CD4-positive, alpha-beta T cell treated with Interleukin-4 for 1 hour (primary cell): ENCODE data around the gene PRXL2B.
"Not testable (repeated sequence)": the region's sequence is repeated elsewhere in the genome, so short reads cannot be mapped to it uniquely, and the experiment has no call there.

ENCODE experiments used
- DNase-seq, 2 donors: peaks; one replicate each; pipeline ENCODE4 v3.0.0-alpha.2; 2020 to 2022

The PRXL2B gene

DNA sequence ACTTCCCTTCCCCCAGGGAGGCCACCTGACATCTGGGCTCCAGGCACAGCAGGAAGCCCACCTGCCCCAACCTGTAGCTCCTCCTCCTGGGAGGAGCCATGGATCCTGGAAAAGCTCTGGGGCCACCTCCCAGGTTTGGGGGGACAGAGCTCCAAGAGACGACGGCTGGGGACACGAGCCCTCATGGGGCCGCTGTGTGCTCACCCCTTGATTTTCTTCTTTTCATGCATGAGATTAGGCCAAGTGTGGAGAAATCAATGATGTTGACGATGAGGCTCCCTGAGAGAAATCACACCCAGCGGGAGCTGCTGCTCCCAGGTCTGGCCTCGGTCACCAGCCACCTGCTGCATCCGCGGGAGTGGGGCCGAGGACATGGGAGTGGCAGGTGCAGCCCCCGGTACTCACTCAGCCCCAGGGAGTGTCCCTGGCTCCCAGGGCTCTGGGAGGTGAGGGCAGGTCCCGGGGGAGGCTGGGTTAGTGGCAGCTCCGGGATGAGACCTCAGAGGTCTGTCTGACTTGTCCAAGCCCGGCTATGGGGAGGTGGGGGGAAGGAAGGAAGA, 21.7 kb upstream of the PRXL2B start:
- DNase-seq, result no peak

DNA sequence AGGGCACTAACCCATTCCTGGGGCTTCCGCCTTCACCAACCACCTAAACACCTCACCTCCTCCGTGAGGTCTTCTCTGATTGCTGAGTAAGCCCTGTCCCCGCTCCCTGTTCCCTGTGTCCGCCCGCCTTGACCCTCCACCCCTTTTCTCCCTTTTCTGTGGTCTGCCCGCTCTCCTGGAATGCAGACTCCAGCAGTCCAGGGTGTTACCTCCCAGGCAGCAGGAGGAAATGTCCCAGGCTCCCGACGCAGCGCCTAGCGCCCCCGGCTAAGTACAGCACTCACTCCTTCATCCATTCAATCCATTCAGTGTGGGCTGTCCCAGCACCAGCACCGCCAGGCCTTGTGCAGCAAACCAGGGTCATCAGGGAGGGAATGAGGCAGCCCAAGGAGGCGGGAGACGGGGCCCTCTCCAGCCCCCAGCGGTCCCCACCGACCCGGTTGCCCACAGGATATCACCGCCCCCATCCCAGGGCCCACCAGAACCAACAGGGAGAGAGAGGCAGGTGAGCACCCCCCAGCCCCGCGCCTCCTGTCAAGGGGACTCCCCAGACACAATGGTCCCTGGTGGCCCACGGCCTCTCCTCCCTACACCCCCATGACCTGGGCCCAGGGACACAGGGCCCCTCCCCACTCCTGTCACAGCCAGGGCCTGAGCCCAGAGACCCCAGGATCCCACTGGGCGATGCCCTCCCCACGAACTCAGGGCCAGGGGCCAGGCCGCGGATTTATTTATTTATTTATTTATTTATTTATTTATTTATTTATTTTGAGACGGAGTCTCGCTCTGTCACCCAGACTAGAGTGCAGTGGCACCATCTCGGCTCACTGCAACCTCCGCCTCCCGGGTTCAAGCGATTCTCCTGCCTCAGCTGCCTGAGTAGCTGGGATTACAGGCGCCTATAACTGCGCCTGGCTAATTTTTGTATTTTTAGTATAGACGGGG, 20.2 kb upstream of the PRXL2B start:
- DNase-seq, result no peak

- no peak for DNase-seq
Measured at GRCh38 chr1:2567083-2567679, 19.4 kb upstream of the PRXL2B start.

DNA sequence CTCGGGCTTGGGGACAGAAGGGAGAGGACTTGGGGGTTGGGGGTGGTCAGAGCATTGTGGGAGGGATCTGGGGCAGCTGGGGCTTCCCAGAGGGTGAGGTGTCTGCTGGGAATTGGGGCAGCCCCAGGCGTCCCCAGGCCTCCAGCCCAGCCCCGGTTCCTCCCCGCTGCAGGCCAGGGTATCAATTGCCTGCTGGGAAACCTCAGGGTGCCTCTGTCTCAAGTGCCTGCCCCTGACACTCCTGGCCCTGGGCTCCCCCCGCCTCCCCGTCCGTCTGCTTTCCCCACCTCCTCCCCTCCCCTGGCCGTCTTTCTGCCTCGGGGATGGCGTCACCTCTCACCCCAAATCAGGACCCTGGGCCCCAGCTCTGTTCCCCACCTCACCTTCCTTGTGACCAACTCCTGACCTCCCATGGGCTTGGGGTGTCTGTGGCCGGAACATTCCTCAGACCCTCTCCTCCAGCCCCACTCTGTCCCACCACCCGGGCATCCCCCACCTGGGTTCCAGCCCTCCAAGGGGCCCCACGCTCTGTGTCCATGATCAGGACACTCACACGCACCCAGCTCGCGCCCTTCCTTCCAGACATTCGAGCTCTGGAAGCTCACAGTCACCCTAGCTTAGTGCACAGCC, 18.3 kb upstream of the PRXL2B start:
- not testable (repeated sequence) for DNase-seq

- no peak for DNase-seq
Measured at GRCh38 chr1:2569060-2569459, 17.5 kb upstream of the PRXL2B start.

GRCh38 chr1:2569703-2570102, 16.9 kb upstream of the PRXL2B start:
- DNase-seq, result not testable (repeated sequence)

DNA sequence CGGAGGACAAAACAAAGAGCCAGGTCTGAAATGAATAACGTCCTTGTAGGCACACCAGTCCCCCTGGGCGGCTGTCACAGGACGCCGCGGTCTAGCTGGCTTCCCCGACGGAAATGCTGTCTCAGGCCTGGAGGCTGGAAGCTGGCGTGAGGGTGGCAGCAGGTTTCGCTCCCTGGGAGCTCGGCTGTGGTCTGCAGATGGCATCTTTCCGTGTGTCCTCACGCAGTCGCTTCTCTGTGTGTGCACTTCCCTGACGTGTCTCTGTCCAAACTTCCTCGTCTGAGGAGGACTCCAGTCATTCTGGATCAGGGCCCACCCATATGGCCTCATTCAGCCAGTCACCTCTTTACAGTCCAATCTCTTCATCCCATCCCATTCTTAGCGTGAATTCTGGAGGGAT, 16.2 kb upstream of the PRXL2B start:
- DNase-seq, result no peak

DNA sequence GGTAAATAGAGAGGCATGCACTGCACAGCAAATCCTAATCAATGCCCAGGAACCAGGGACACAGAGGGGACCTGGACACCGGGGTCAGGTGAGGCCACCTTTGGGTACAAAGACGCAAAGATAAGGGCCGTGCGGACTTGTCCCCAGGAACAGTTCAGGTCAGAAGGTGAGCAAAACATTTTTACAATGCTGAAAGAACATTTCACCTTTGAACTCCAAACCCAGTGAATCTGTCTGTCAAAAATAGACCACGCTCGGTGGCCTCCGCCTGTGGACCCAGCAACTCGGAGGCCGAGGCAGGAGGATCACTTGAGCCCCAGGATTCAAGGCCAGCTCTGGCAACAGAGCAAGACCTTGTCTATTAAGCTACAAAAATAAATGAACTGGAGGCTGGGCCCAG, 15.2 kb upstream of the PRXL2B start:
- no peak for DNase-seq

DNA sequence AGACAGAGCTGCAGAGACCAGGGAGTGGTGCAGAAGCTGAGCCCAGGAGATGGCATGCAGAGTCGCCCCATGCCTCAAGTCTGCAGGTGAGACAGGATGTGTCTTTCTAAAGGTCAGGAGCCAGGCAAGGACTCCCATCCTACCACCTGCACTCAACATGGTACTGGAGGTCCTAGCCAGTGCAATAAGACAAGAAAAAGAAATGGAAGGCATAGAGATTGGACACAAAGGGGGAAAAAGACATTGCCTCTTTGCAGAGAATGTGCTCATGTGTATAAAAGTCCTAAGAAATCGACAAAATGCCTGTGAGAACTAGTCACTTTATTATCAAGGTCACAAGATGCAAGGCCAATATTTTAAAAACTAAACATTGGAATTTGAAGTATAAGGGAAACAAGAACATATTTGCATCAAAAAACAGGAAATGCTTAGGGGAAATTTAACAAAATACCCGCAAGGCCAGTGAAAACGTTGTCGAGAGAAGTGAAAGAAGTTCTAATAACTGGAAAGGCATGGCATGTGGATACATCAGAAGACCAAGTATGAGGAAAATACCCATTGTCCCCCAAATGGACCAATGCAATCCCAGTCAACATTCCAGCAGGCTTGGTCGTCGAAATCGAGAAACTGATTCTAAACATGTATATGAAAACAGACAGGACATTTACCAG, 13.2 kb upstream of the PRXL2B start:
- DNase-seq, result no peak

DNA sequence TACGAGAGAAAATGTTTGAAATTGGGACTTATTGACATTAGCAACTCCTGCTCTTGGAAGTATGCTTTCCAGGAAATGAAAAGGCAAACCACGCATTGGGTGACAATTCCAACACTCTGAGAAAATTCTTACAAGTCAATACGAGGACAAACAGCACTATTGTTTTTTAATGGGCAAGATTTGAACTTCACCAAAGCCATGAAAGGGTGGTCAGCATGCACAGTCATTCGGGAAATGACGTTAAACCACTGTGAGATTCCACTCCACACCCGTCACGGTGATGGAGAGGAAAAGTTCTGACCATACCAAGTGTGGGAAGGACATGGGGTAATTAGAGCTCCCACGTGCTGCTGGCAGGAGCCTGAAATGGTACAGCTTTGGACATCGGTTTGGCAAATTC, 12.2 kb upstream of the PRXL2B start:
- DNase-seq, result no peak

DNA sequence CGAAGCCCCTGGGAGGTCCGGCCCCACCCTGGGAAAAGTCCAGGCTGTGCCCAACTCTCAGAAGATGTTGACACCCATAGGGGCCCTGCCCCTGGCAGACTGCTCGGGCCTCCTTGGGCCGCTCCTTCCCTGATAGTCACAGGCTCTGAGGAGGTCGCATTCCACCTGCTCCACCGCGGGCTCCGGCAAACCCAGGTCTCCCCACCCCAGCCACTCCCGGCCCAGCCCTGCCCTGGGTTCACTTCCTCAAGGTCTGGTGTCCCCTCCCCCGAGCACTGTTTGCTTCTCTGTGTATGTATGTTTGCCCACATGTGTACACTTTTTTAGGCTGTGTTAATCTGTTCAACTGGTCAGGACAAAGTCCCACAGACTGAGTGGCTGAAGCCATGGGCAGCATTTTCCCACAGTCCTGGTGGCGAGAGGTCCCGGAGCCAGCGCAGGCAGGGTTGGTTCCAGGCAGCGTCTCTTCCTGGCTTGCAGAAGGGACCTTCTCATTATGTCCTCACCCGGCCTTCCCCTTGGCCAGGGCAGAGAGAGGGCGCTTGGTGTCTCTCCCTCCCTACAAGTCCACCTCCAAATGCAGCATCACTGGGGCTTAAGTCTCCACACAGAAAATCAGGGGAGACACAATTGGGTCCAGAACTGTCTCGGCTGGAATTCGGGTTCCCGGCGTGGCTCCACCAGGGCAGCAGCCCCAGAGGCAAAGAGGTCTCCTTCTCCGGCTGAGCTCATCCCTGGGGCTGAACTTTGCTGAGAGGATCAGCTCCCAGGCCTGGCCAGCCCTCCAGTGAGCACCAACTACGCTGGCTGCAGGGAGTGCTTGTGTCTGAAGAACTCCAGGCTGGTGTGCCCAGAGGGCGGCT, 10.5 kb upstream of the PRXL2B start:
- no peak for DNase-seq

- DNase-seq, result peak; percentile 52 to 65
Measured at GRCh38 chr1:2577565-2578075, 9.0 kb upstream of the PRXL2B start.

DNA sequence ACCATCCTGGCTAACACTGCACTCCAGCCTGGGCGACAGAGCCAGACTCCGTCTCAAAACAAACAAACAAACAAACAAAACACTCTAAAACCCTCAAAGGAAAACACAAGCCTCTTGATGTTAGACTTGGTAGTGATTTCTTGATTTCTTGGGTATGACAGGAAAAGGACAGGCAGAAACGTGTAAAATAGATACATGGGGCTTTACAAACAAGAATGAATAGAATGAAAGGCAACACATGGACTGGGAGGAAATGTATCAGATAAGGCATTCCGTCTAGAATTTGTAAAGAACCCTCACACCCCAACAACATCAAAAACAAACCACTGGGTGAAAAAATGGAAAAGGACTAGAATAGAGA, 7.8 kb upstream of the PRXL2B start:
- DNase-seq, result no peak

GRCh38 chr1:2580691-2581090, 5.9 kb upstream of the PRXL2B start:
- DNase-seq, result no peak

DNA sequence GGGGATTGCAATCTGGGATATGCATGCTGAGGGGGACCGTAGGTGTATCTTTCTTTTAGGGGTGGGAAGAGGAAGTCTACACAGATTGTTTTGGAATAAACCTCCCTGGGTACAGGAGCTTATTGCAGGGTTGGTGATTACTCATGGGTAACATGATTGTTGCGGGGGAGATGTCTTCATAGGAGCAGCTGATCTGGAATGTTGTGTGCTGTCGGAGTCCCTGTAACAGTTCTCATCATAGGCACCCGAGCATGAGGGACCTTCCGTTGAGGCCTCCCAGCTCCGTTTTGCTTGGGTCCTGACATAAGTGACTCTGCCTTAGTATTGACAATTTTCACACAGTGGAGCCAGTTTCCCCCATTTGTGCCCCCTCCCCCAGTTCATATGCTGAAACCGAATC, 4.2 kb upstream of the PRXL2B start:
- no peak for DNase-seq

GRCh38 chr1:2583331-2583791, 3.2 kb upstream of the PRXL2B start:
- no peak for DNase-seq

DNA sequence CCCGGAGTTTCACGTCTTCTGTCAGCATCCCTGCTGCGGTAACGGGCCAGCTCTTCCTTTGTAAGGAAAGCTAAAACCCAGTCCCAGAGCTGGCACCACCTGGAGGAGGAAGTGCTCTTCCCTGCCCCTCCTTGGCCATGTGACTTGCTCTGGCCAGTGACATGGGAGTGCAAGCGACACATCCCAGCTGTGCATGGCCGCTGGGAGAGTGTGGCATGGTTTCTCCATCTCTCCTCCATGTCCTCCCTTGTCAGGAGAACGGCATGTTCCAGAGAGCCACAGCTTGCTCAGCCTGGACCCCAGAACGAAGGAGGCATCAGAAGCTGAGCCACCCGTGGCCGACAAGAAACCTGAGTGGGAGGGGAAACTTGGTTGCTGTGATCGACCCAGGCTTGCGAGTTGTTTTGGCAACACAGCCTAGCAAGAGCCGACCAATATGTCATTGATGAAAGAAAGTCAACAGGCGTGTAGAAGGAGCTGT, 2.7 kb upstream of the PRXL2B start:
- DNase-seq, result peak; percentile 67 to 76

DNA sequence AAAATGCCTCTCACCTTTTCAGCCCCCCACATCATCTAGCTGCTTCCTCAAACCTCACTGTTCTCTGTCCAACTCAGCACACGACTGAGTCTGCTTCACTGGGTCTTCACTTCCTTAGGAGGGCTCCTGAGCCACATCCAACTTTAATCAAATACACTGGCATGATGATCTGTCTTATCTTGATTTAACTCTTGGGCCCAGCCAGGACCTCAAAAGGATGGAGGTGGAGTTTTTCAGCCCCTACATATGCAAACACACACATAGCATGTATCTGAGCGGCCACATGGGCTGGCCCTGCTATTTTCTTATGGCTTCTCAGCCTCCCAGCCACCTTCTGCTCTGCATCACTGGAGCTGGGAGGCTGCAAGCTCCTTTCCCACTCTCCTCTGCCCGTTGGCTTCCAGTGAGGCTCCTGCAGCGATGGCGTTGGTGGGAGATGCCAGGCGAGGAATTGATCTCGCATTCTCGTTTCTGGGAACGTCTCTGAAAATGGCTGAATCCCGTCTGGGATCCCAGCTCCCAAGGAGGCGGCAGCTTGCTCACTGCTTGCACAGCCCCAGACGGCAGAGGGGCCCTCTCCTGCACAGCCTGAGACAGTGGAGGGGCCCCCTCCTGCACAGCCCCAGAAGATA, 1.8 kb upstream of the PRXL2B start:
- peak in 1 of 2 donors; percentile 17 for DNase-seq

GRCh38 chr1:2585318-2586092, 1.1 kb upstream of the PRXL2B start:
- peak; percentile 87 to 88 for DNase-seq
